Measurements from ENCODE around the gene MAML2.
A peak's percentile ranks its signal among the peaks of the same experiment; 100 is the strongest.

Gene MAML2

DNA sequence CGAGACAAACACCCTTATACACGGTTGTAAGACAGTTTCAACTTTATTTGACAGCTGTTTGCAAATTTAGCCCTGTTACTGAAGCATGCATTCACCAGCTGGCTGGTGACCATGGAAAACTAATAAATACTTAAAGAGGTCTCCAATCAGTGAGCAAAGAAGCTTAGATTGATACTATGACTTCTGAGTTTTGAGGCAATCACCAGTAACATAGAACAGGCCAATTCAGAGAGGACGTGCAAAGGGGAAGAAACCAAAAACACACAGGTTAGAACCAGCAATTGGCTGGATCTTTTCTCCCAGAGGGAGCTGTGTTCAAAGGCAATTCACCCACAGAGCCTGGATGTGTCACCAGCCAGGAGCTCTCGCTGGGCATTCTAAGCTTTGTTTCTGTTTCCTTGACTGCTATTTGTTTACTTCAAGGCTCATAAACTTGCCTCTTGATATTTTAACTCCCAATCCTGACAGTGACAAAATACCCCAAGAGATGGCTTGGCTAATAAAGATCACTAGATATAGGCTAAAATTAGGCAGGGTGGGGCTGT is 305.5 kb downstream of the MAML2 start:
- no peak for DNase-seq (ENCODE audit: low read depth in 2 of 2)

DNA sequence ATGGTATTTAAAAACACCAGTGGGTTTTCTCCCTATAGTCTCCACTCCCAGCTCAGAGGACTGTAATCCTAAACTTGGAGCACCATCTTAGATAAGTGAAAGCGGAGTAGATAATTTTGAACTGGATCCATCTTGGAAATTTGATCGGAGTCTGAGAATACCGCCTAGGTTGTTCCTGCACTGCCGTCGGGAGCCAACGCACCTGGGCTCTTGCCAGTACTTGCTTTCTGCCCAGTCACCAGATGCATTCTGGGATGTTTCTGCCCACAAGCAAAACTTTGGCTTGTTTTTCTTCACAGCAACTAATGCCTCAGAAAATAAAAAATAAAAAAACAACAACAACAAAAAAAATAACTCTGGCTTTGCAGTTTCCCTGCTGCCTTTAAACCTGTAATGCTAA is 306.1 kb downstream of the MAML2 start:
- no peak for DNase-seq (ENCODE audit: low read depth in 2 of 2)

DNA sequence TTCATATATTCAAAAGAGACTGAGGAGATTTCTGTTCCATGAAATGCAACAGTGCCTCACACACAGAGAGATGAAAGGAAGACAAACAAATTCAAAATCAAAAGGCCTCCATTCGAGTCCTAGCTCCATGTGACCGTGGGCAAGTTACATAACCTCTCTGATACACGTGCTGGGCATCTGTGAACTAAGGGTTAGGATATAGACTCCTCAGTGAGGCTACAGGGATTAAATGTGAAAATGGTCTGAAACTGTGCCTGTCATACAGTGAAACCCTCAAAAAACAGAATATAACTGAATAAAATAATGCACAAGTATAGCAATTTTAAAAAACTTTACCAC is 307.3 kb downstream of the MAML2 start:
- no peak for DNase-seq (ENCODE audit: low read depth in 2 of 2)

- no peak for DNase-seq (ENCODE audit: low read depth in 2 of 2)
Measured at GRCh38 chr11:96035031-96035739, 307.8 kb downstream of the MAML2 start.

DNA sequence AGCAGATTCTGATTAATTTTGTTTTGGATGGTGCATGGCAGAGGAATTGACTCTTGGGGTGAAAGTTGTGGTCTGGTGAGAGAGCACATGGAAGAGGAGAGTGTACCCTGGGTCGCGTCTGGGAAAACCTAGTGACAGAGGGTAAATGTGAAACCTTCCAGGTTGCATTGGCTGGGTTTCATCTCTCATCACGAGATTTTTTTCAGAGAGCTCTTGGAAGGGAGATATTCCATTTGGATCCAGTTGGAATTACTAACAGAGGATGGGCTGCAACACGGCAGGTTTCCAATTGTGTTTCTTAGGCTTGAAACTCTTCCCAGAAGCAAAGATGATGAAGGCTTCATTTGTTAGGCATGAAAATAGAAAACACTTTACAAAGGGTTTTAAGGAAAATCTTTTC is 309.4 kb downstream of the MAML2 start:
- DNase-seq (ENCODE audit: low read depth in 2 of 2), result no peak

- no peak for DNase-seq (ENCODE audit: low read depth in 2 of 2)
Measured at GRCh38 chr11:96033095-96033494, 309.9 kb downstream of the MAML2 start.

- DNase-seq (ENCODE audit: low read depth in 2 of 2), result no peak
Measured at GRCh38 chr11:96028746-96029145, 314.2 kb downstream of the MAML2 start.

GRCh38 chr11:96027021-96027420 is 316.0 kb downstream of the MAML2 start:
- DNase-seq (ENCODE audit: low read depth in 2 of 2), result no peak

DNA sequence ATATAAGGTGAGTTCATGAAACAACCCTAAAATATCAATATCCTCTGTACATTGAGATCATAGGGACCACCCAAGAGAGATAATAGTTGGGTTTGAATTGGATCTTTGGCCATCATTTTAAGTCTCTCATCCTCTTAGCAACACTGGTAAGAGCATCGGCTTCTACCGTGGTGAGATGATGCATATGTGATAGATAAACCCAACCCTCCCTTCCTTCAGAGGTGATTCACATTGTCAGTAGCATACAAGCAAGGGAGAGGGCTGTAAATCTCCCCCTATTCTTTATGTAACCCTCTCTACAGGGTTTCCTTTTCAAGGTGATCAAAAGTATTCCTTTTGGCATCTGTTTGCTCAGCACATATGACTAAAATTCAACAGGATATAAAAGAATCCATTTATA is 316.7 kb downstream of the MAML2 start:
- no peak for DNase-seq (ENCODE audit: low read depth in 2 of 2)

- DNase-seq (ENCODE audit: low read depth in 2 of 2), result no peak
Measured at GRCh38 chr11:96024666-96025065, 318.3 kb downstream of the MAML2 start.

DNA sequence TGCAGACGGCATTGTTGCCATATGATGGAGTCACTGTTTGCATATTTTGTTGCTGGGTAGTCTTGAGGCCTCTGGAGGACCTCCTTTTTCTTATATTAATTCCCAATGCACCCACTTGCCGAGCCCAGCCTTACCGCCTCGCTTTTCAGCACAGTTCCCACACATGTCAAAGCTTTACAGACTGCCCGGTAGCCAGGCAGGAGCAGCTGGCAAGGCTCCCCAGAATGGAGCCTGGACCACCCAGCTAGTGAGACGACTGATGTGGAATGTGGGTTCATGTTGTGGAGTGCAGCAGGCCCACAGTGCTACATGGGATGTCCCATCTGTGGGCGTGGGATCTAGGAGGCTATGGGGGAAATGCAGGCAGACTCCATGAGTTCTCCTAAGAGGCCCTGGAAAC is 319.7 kb downstream of the MAML2 start:
- DNase-seq (ENCODE audit: low read depth in 2 of 2), result no peak

DNA sequence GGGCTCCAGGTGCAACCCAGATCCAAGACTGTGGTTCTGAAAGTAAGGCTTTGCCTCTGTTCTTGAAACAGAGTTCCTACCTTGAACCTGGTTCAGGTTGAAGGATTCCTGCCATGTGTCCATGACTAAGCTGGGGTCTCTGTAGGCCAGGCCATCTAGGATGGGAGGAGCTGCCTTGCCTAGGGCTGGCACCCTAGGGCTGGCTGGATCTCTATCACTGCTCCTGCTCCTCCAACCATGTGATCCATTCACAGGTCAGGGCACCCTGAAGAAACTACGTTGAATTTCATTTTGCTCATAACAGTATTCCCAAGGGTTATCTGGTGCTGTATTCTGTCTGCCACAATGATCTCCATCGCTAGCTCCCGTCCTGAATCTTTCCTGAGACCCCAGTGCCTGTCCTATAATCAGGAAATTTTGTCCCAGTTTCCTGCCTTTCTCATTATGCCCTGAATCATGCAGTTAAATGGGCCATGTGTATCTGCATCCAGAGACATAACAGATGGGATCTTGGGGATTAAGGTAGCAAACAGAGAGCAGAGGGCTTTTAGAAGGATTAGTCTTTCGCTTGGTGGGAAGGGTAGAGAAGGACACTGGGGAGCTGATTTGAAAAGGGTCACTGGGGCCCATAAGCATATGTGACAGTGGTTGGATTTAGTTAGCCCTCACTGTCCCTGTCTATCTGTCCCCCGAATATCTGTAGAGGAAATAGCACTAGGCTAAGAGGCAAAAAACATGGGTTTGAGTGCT is 320.9 kb downstream of the MAML2 start:
- no peak for DNase-seq (ENCODE audit: low read depth in 2 of 2)

DNA sequence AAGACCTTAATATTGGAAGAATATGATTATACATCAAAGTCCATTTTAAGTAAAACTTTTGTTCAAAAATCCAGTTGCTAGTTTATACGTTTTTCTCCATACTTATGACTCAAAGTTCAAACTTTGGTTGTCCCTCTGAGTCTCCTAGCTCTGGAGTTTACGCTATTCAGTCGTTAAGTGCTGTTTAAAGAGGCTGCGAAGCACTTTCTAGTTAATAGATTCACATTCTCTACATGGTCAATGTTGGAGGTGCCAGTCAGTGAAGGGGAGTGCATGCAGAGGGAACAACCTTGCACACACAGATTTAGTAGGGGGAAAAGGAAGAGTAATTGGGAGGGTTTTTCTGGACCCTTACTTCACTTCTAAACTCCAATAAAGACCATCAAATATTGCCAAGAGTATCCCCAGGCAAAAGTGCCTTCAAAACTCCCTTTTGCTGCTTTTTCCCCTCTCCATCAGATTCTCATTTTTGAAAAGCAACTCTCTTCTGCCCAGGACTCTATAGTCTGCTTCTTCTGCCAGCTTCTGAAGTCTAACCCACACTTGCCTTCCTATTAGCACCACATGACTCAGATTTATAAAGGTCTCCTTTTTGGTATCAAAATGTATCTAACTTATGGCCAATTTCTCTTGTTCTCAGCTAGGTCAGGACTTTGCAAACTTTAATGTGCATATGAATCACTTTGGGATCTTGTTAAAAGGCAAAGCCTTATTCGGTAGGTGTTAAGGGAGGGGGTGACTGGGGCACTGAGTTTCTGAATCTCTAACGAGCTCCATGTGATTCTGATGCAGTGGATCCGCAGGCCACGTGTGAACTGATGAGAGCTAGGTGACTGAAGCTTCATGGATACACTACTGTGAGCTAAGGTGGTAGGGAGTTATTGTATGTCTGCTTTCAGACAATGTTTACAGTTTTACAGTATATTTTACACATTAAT is 322.9 kb downstream of the MAML2 start:
- no peak for DNase-seq (ENCODE audit: low read depth in 2 of 2)

DNA sequence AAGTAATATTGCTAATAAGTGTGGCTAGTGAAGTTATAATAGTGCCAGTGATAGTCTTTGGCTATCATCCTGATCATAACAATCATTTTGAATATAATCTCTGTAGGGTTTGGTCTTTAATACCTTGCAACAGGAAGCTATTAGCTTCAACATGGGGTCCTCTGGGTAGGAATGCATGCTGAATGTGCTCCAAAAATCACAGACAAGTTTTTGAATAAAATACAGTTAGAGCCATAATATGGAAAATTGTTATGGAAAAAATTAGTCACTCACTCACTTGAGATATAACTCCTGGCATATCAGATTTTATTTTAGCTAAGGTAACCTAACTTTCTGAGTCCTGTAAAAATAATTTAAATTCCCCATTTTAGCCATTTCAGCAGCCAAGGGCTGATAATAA is 323.7 kb downstream of the MAML2 start:
- no peak for DNase-seq (ENCODE audit: low read depth in 2 of 2)

- no peak for DNase-seq (ENCODE audit: low read depth in 2 of 2)
Measured at GRCh38 chr11:96017856-96018255, 325.1 kb downstream of the MAML2 start.

DNA sequence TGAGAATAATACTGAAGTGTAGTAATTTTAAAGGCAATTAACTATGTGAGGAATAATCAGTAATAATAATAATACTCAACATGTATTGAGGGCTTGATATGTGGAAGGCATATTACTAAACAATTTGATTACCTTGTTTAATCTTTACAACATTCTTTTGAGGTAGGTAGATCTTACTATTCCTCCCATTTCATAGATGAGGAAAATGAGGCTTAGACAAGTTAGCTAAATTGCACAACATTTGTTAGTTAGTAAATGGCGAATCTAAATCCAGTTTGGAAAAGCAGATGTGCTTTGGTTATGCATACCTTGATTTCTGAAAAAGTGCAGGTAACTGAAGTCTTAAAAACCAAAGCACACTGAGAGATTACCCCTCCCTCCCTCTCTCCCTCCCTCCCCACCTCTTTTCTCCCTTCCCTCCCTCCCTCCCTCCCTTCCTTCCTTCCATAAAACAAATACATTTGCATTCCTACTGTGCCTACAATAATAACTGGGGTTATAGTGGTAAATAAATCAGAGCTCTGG is 326.0 kb downstream of the MAML2 start:
- DNase-seq (ENCODE audit: low read depth in 2 of 2), result no peak

GRCh38 chr11:96015906-96016565 is 327.0 kb downstream of the MAML2 start:
- peak in 1 of 2 donors; percentile 8 for DNase-seq (ENCODE audit: low read depth in 2 of 2)

DNA sequence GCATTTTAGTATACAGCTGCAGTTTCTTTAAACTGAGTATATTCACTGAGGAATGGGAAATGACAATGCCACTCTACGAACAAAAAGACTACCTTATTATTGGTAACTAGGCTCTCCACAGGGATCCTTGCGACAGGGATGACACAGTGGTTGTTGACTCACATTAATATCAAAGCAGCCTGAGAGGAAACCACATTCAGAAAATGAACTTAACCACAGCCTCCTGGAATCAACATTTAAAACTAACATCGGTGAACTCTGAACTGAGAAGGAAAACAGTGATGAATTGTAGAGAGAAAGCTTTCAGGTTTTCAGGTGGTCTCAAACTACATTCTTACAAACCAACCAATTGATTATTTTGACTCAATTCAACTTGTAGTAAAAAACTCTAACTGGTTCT is 328.8 kb downstream of the MAML2 start:
- DNase-seq (ENCODE audit: low read depth in 2 of 2), result peak in 1 of 2 donors; percentile 5

DNA sequence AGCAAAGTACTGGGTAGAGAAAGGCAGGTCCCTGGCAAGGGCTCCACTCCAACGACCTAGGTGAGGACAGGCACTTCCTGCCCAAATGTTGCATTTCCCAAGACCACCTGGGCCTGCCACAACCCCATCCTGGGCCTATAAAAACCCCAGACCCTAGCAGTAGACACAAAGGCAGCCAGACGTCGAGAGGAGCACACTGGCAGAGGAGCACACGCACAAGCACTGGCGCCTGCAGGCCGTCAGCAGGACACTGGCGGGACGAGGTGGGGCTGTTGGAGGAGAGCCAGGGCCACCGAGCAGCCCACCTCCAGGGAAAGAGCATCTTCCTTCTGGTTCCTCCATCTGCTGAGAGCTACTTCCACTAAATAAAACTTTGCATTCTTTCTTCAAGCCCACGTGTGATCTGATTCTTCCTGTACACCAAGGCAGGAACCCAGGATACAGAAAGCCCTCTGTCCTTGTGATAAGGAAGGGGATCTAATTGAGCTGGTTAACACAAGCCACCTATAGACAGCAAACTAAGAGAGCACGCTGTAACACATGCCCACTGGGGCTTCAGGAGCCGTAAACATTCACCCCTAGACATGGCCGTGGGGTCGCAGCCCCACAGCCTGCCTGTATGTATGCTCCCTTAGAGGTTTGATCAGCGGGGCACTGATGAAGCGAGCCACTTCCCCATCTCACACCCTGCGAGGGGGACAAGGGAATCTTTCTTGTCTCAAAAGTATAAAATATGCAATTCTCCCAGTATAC is 329.4 kb downstream of the MAML2 start:
- DNase-seq (ENCODE audit: low read depth in 2 of 2), result no peak

GRCh38 chr11:96012086-96012824 is 330.7 kb downstream of the MAML2 start:
- DNase-seq (ENCODE audit: low read depth in 2 of 2), result peak; percentile 23 to 36
